Measurements from ENCODE around the gene MGAT4C. TPM values are rescaled to one million over a fixed set of nuclear protein-coding genes. Genes with fewer than 3 reads are reported as not detected.
"Not testable (repeated sequence)": the region's sequence is repeated elsewhere in the genome, so short reads cannot be mapped to it uniquely, and the experiment has no call there.

MGAT4C gene
- total RNA-seq, 1 donor from 2014 or later = 0.53 TPM

- H3K27me3 Mint-ChIP-seq = no peaks in the 10 kb centered on the region
- no peaks in the 10 kb centered on the region for H3K4me1 Mint-ChIP-seq (ENCODE audit: low read depth)
- no peak for TF ChIP-seq CTCF (IDR thresholded peaks at IDR 0.05; ENCODE audit: unreplicated experiment)
- no peak for DNase-seq (ENCODE audit: low spot score, unreplicated experiment)
- H3K9me3 Mint-ChIP-seq (ENCODE audit: low read depth) = no peaks in the 10 kb centered on the region
- no peak overlapping the region for H3K27ac Mint-ChIP-seq
- H3K36me3 Mint-ChIP-seq (ENCODE audit: insufficient read depth) = no peaks in the 10 kb centered on the region
- H3K4me3 Mint-ChIP-seq (ENCODE audit: low read depth) = no peak overlapping the region
These were observed 121.6 kb downstream of the MGAT4C start for GRCh38 chr12:86134561-86134960.

GRCh38 chr12:86126900-86127299 is 129.3 kb downstream of the MGAT4C start:
- not testable (repeated sequence) for H3K36me3 Mint-ChIP-seq (ENCODE audit: insufficient read depth); H3K9me3 Mint-ChIP-seq (ENCODE audit: low read depth); H3K4me3 Mint-ChIP-seq (ENCODE audit: low read depth); DNase-seq (ENCODE audit: low spot score, unreplicated experiment); H3K27ac Mint-ChIP-seq; H3K4me1 Mint-ChIP-seq (ENCODE audit: low read depth); H3K27me3 Mint-ChIP-seq

- no peaks in the 10 kb centered on the region for H3K27me3 Mint-ChIP-seq
- DNase-seq (ENCODE audit: low spot score, unreplicated experiment) = no peak
- no peak overlapping the region for H3K27ac Mint-ChIP-seq
- no peaks in the 10 kb centered on the region for H3K4me1 Mint-ChIP-seq (ENCODE audit: low read depth)
- no peak for TF ChIP-seq CTCF (IDR thresholded peaks at IDR 0.05; ENCODE audit: unreplicated experiment)
- H3K9me3 Mint-ChIP-seq (ENCODE audit: low read depth) = no peaks in the 10 kb centered on the region
- no peak overlapping the region for H3K4me3 Mint-ChIP-seq (ENCODE audit: low read depth)
- no peaks in the 10 kb centered on the region for H3K36me3 Mint-ChIP-seq (ENCODE audit: insufficient read depth)
These were observed 133.2 kb downstream of the MGAT4C start for GRCh38 chr12:86122846-86123468.

GRCh38 chr12:86118161-86118560 is 138.0 kb downstream of the MGAT4C start:
- DNase-seq (ENCODE audit: low spot score, unreplicated experiment) = no peak
- H3K27ac Mint-ChIP-seq = no peak overlapping the region
- H3K27me3 Mint-ChIP-seq = no peaks in the 10 kb centered on the region

GRCh38 chr12:86117711-86118110 is 138.5 kb downstream of the MGAT4C start:
- Mint-ChIP-seq H3K9me3 (ENCODE audit: low read depth) (no peaks in the 10 kb centered on the region), H3K27ac (no peak overlapping the region), H3K36me3 (ENCODE audit: insufficient read depth) (no peaks in the 10 kb centered on the region), H3K4me1 (ENCODE audit: low read depth) (no peaks in the 10 kb centered on the region), H3K4me3 (ENCODE audit: low read depth) (no peak overlapping the region), H3K27me3 (no peaks in the 10 kb centered on the region)
- no peak for DNase-seq (ENCODE audit: low spot score, unreplicated experiment)
- TF ChIP-seq CTCF (IDR thresholded peaks at IDR 0.05; ENCODE audit: unreplicated experiment) = no peak

More at GRCh38 chr12:86118161-86118560, 138.0 kb downstream of the MGAT4C start:
- TF ChIP-seq CTCF (IDR thresholded peaks at IDR 0.05; ENCODE audit: unreplicated experiment) = no peak
- Mint-ChIP-seq H3K36me3 (ENCODE audit: insufficient read depth) (no peaks in the 10 kb centered on the region), H3K4me3 (ENCODE audit: low read depth) (no peak overlapping the region), H3K4me1 (ENCODE audit: low read depth) (no peaks in the 10 kb centered on the region), H3K9me3 (ENCODE audit: low read depth) (no peaks in the 10 kb centered on the region)

- H3K9me3 Mint-ChIP-seq (ENCODE audit: low read depth) = no peaks in the 10 kb centered on the region
- H3K27ac Mint-ChIP-seq = no peak overlapping the region
- no peaks in the 10 kb centered on the region for H3K27me3 Mint-ChIP-seq
- peaks cover 1% of the 10 kb centered on the region for H3K4me1 Mint-ChIP-seq (ENCODE audit: low read depth)
- H3K4me3 Mint-ChIP-seq (ENCODE audit: low read depth) = no peak overlapping the region
- no peak for DNase-seq (ENCODE audit: low spot score, unreplicated experiment)
- no peak for TF ChIP-seq CTCF (IDR thresholded peaks at IDR 0.05; ENCODE audit: unreplicated experiment)
- no peaks in the 10 kb centered on the region for H3K36me3 Mint-ChIP-seq (ENCODE audit: insufficient read depth)
These were observed 152.1 kb downstream of the MGAT4C start for GRCh38 chr12:86104087-86104486.

All from progenitor cell of endocrine pancreas (in vitro differentiated cells).